H1 (cell line): Measurements from ENCODE around the gene SLC15A4. TPM values are rescaled to one million over a fixed set of nuclear protein-coding genes. Genes with fewer than 3 reads are reported as not detected.

ENCODE experiments used
- BACH1 ChIP-seq: IDR thresholded peaks from 2 replicates; pipeline ENCODE4 v1.6.1; 2012; ENCODE audit warnings: low read length, improper control_type of control experiment
- E2F6 ChIP-seq: IDR thresholded peaks from 2 replicates; pipeline ENCODE4 v1.6.1; 2012; ENCODE audit warnings: inconsistent platforms
- HDAC2 ChIP-seq, 2 experiments: fragments of 300-600 bp in 1 of 2; sonication (generic) in 1 of 2; IDR thresholded peaks; 2 replicates each; pipeline ENCODE4 v1.6.1; 2011 to 2012; ENCODE audit warnings: low read depth in 2 of 2, low read length in 2 of 2, mild to moderate bottlenecking in 2 of 2, moderate library complexity in 2 of 2, borderline replicate concordance in 1 of 2, inconsistent platforms in 1 of 2
- JUN ChIP-seq: IDR thresholded peaks from 2 replicates; pipeline ENCODE4 v1.6.1; 2011; ENCODE audit warnings: low read depth, mild to moderate bottlenecking, improper control_type of control experiment, low read length
- KDM5A ChIP-seq: fragments of 200-600 bp; IDR thresholded peaks from 2 replicates; pipeline ENCODE4 v1.7.1; 2012; ENCODE audit warnings: mild to moderate bottlenecking, low read length, inconsistent platforms, mixed read lengths
- PHF8 ChIP-seq: fragments of 200-600 bp; sonication (generic); conservative IDR thresholded peaks from 2 replicates; pipeline ENCODE4 v1.7.1; 2012; ENCODE audit warnings: low read depth, mild to moderate bottlenecking, inconsistent platforms, low read length, moderate library complexity
- SIN3A ChIP-seq, 2 experiments: IDR thresholded peaks in 1 of 2; conservative IDR thresholded peaks in 1 of 2; 2 replicates each; pipeline ENCODE4 v1.6.1; 2011 to 2012; ENCODE audit warnings: low read length in 2 of 2, improper control_type of control experiment in 1 of 2, low read depth in 1 of 2, mild to moderate bottlenecking in 1 of 2
- SP4 ChIP-seq: IDR thresholded peaks from 2 replicates; pipeline ENCODE4 v1.6.1; 2012; ENCODE audit warnings: low read length, inconsistent platforms
- TEAD4 ChIP-seq: IDR thresholded peaks from 2 replicates; pipeline ENCODE4 v1.6.1; 2012; ENCODE audit warnings: low read depth, low read length, inconsistent platforms, mixed read lengths
- polyA plus RNA-seq, 7 experiments: library from polyadenylated mRNA; depleted of rRNA in 3 of 7; stranded (reverse) in 5 of 7; unstranded in 2 of 7; fragments of >200 nt in 5 of 7; fragments of 200-250 nt in 2 of 7; gene quantifications; 1 replicate in 5 of 7; 2 replicates in 1 of 7; 4 replicates in 1 of 7; pipeline versions ENCODE4 v1.2.1 to v1.2.3, GENCODE V29; 2011 to 2013; ENCODE audit warnings: missing spikeins in 2 of 7, mixed read lengths in 2 of 7
- total RNA-seq: library from RNA; stranded (reverse); fragmentation: NEBNext Ultra II Directional; extraction: Animal tissue kit (Norgen Biotek cat#: 25700); gene quantifications from 2 replicates; pipeline ENCODE4 v1.2.1, GENCODE V29; 2021

Gene SLC15A4
- total and polyA plus RNA-seq, 2 of the 8 experiments (the other 6 are each of a cell fraction or from before 2014, with no cell fraction given): 22.7 to 26.6 TPM

DNA sequence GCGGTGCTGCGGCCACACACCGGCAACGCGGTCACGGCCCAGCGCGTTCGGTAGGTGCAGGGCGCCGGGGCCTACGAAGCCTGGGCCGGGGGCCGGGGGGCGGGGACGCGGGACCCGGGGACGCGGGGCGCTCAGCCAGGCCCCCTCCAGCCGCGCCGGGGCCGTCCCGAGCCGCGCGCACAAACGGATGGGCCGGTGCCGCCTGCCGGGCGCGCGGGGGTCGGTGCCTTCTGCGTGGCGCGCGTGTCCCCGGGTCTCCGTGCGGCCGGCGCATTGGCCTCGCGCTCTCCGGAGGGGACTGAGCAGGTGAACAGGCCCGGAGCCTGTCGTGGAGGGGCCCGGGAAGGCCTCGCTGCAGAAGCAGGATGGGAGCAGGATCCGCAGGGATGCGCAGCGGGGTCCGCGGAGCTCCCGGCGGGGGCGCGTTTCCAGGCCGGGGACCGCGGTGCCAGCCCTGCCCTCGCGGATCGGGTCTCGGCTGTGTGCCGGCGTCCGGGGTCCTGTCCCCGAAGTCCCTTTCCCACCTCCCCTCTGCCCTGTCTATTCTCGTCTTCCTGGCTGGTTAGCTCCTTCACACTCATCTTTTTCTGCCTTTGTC, 29.9 kb upstream of the SLC15A4 start (continued):
- TF ChIP-seq JUN (no peak), BACH1 (0 out of 2 replicates have a peak, but pooled peaks have one; percentile 21), SIN3A (conservative IDR thresholded peaks at IDR 0.05 in 1 of 2, IDR thresholded peaks at IDR 0.05 in 1 of 2; ENCODE audit: low read depth in 1 of 2, low read length in 2 of 2) (no peak), SP4 (no peak), HDAC2 (IDR thresholded peaks at IDR 0.05; ENCODE audit: borderline replicate concordance in 1 of 2, low read depth in 2 of 2, low read length in 2 of 2) (0 out of 4 replicates have a peak, but pooled peaks of 1 of the 2 experiments have one; percentile 38), KDM5A (no peak), TEAD4 (0 out of 2 replicates have a peak, but pooled peaks have one; percentile 4), E2F6 (peak; percentile 60), PHF8 (0 out of 2 replicates have a peak, but pooled peaks have one; percentile 42)
